Measurements from ENCODE around the gene AMIGO3.

DNA sequence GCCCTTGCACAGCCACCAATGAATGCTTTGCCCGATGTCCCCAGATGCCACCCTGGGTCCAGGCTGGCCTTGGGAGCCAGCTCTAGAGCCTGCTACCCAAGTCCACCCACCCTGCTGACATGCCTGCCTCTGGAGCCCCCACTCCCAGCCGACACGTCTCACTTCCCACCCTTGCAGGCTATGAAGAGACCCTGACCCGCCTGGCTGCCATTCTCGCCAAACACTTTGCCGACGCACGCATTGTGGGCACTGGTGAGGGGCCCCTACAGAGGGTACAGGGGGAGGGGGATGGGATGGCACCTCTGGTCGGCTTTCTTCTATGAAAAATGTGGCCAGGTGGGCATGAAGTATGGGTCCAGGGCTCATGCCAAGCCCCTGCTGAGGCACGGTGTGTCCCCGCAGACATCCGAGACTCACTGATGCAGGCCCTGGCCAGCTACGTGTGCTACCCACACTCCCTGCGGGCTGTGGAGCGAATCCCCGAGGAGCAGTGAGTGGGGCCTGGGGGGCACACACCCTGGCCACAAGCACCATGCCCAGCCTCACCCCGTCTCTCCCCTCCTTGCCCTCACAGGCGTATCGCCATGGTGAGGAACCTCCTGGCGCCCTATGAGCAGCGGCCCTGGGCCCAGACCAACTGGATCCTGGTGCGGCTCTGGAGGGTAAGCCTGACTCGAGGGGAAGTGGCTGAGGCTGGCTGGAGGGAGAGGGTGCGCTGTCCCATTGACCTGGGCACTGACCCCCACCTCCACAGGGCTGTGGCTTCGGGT, 6.0 kb downstream of the AMIGO3 start:
- no peak for TF ChIP-seq CTCF (IDR thresholded peaks at IDR 0.05; ENCODE audit: low read depth, low read length)
- no peak for TF ChIP-seq EZH2phosphoT487 (IDR thresholded peaks at IDR 0.05; ENCODE audit: low read depth)
